Transverse colon (tissue), 4 donors: ENCODE measurements around the gene ADCY2. TPM values are rescaled to one million over a fixed set of nuclear protein-coding genes. Genes with fewer than 3 reads are reported as not detected.

Source experiments
- DNase-seq: peaks from one replicate; pipeline ENCODE4 v3.0.0-alpha.2; 2019
- H3K27ac ChIP-seq, 4 donors: fragments of 200-600 bp; sonication (generic); 2 replicates each; pipeline ENCODE4 v1.5.1; 2016 to 2018; ENCODE audit warnings: inconsistent platforms in 4 of 4
- H3K27me3 ChIP-seq: fragments of 200-600 bp; sonication (generic); 2 replicates; pipeline ENCODE4 v1.5.1; 2017; ENCODE audit warnings: inconsistent platforms
- H3K36me3 ChIP-seq, 4 donors: fragments of 200-600 bp; sonication (generic); 2 replicates each; pipeline ENCODE4 v1.5.1; 2017 to 2019; ENCODE audit warnings: inconsistent platforms in 4 of 4
- H3K4me1 ChIP-seq, 4 donors: fragments of 200-600 bp; sonication (generic); 2 replicates each; pipeline ENCODE4 v1.5.1; 2017 to 2020; ENCODE audit warnings: inconsistent platforms in 4 of 4
- H3K4me3 ChIP-seq, 4 donors: fragments of 200-600 bp; sonication (generic); 1 replicate in 1 of 4; 2 replicates in 3 of 4; pipeline versions ENCODE4 v1.5.1 to v1.6.1; 2017 to 2019; ENCODE audit warnings: inconsistent platforms in 4 of 4
- H3K9me3 ChIP-seq, 2 donors: fragments of 200-600 bp; sonication (generic); 2 replicates each; pipeline ENCODE4 v1.5.1; 2017 to 2019; ENCODE audit warnings: inconsistent platforms in 2 of 2
- EP300 ChIP-seq: sonication (generic); formaldehyde crosslinking; IDR thresholded peaks from one replicate; pipeline ENCODE4 v1.6.1; 2017; ENCODE audit warnings: antibody characterized with exemption, low read depth
- POLR2A ChIP-seq: fragments of 450-650 bp; IDR thresholded peaks from one replicate; pipeline ENCODE4 v1.6.1; 2016; ENCODE audit warnings: antibody characterized with exemption, mild to moderate bottlenecking, moderate library complexity
- POLR2AphosphoS5 ChIP-seq, 3 donors: sonication (generic); formaldehyde crosslinking; IDR thresholded peaks; one replicate each; pipeline ENCODE4 v1.6.1; 2016; ENCODE audit warnings: antibody characterized with exemption in 3 of 3
- WGBS, 2 donors: methylation state at CpG; one replicate each; pipeline ENCODE4 v1.1.5; 2018; ENCODE audit warnings: low coverage in 1 of 2; 5-methylcytosine and 5-hydroxymethylcytosine counted together
- in situ Hi-C, 4 donors: fragments of 200-750 bp; cut with MboI; loops; one replicate each; pipeline versions ENCODE4 v1.15.0 to v1.15.1; 2017; ENCODE audit warnings: low sequenced_read_pairs in 3 of 4, low pct_ligation_motif_present in 1 of 4, low pct_unique_long_range_greater_than_20kb in 1 of 4
- intact Hi-C: fragments of 100-400 bp; cut with DNase I; formaldehyde crosslinking; loops from one replicate; pipeline ENCODE4 v1.15.1; 2023; ENCODE audit warnings: low total_unique reads
- total RNA-seq, 4 donors: library from RNA; depleted of rRNA; stranded (reverse); fragments of >200 nt; gene quantifications; one replicate each; pipeline ENCODE4 v1.1.0, GENCODE V29; 2016
- TF ChIP-seq, protein P1 (sequence below), 5 experiments: fragments of 200-600 bp in 3 of 5; fragments of 450-650 bp in 2 of 5; sonication (generic) in 3 of 5; IDR thresholded peaks; 1 replicate in 2 of 5; 2 replicates in 3 of 5; pipeline ENCODE4 v1.5.1; 2016 to 2017; ENCODE audit warnings: antibody characterized with exemption in 5 of 5, inconsistent platforms in 3 of 5, mild to moderate bottlenecking in 2 of 5, moderate library complexity in 1 of 5

The ADCY2 gene
- total RNA-seq, 4 donors from 2014 or later, result 1.4 to 4.5 (median 3.1) TPM

DNA sequence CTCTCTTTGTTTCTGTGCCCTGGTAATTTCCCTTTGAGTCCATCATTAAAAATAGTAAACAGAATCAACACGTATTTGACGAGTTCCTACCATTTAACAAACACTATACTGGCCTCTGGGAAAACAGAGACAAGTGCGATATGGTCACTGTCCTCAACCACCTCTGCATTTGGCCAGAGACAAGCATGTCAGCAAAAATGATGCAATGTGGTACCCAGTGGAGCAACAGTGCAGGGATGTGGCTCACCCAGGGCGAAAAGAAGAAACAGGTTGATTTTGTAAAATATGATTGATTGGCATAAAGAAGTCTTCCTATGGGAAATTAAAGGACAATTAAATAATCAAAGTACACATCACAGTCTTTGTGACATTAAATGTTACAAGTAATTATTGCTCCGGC, 355.9 kb downstream of the ADCY2 start:
- Histone ChIP-seq H3K27ac (no peak overlapping the region), H3K27me3 (no peaks in the 10 kb centered on the region), H3K36me3 (no peaks in the 10 kb centered on the region), H3K4me1 (no peaks in the 10 kb centered on the region), H3K9me3 (no peaks in the 10 kb centered on the region), H3K4me3 (no peak overlapping the region)
- WGBS, 2 donors, result 66 to 85% methylated on average over 5 of the region's 5 CpGs
- intact Hi-C loops (loop anchor here (10.0 kb wide), 1 partner anchor 357 kb away; the partner anchor contains the start of gene ADCY2), in situ Hi-C loops (loop anchor here in 3 of 4 donors (10.0 to 25.0 kb wide), 2 partner anchors 490 to 497 kb away; no protein-coding TSS in a partner anchor)
- no peak for TF ChIP-seq POLR2A
- no peak for TF ChIP-seq POLR2AphosphoS5 (IDR thresholded peaks at IDR 0.05)
- no peak for TF ChIP-seq EP300
- TF ChIP-seq, protein P1, sequence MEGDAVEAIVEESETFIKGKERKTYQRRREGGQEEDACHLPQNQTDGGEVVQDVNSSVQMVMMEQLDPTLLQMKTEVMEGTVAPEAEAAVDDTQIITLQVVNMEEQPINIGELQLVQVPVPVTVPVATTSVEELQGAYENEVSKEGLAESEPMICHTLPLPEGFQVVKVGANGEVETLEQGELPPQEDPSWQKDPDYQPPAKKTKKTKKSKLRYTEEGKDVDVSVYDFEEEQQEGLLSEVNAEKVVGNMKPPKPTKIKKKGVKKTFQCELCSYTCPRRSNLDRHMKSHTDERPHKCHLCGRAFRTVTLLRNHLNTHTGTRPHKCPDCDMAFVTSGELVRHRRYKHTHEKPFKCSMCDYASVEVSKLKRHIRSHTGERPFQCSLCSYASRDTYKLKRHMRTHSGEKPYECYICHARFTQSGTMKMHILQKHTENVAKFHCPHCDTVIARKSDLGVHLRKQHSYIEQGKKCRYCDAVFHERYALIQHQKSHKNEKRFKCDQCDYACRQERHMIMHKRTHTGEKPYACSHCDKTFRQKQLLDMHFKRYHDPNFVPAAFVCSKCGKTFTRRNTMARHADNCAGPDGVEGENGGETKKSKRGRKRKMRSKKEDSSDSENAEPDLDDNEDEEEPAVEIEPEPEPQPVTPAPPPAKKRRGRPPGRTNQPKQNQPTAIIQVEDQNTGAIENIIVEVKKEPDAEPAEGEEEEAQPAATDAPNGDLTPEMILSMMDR (IDR thresholded peaks at IDR 0.05), result no peak
- DNase-seq, result no peak

DNA sequence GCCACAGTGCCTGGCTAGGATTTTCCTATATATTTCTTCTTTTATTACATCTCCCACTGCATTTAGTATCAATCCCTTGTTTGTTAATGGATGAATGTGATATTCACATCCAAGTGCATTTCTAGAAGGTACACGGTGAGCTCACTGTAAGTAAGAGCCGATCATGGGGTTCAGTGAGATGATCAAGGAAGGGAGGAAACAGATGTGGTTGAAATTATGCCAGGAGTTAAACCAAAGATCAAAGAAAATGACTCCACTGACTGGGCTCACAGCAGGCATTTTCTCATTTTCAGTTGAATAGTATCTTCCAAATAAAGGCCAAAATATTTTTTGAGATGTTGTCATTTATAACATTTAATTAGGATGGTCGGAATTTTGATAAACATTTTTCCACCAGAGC, 357.2 kb downstream of the ADCY2 start:
- H3K4me3 ChIP-seq, result no peak overlapping the region
- no peaks in the 10 kb centered on the region for H3K9me3 ChIP-seq
- TF ChIP-seq, protein P1 (IDR thresholded peaks at IDR 0.05), result no peak
- TF ChIP-seq POLR2AphosphoS5 (IDR thresholded peaks at IDR 0.05) (no peak), EP300 (no peak), POLR2A (no peak)
- DNase-seq, result no peak
- in situ Hi-C loops (loop anchor here in 3 of 4 donors (10.0 to 25.0 kb wide), 2 partner anchors 491 to 498 kb away; no protein-coding TSS in a partner anchor), intact Hi-C loops (loop anchor here (10.0 kb wide), 1 partner anchor 358 kb away; the partner anchor contains the start of gene ADCY2)
- H3K27ac ChIP-seq, result no peak overlapping the region
- WGBS, 2 donors, result 44 to 64% methylated on average over 3 of the region's 3 CpGs
- no peaks in the 10 kb centered on the region for H3K4me1 ChIP-seq
- no peaks in the 10 kb centered on the region for H3K27me3 ChIP-seq
- no peaks in the 10 kb centered on the region for H3K36me3 ChIP-seq

DNA sequence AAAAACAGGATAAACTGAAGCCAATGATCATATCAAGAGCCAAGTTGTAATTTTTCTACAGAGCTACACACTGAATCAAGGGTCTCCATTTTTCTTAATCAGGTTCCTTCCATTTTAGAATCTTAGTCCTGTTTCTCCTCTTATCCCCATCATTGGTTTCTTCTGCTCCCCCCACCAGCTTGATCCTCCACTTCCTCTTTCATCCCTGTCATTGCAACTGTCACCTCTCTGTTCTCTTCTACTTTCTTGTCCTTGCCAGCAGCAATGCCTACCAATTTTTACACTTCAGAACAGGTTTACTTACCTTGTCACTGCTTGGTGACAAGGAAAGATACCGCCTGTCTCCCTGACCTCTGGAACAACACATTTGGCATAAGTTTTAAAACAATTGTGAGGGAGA, 357.7 kb downstream of the ADCY2 start:
- Histone ChIP-seq H3K4me1 (no peaks in the 10 kb centered on the region), H3K9me3 (no peaks in the 10 kb centered on the region), H3K36me3 (no peaks in the 10 kb centered on the region), H3K27me3 (no peaks in the 10 kb centered on the region), H3K4me3 (no peak overlapping the region), H3K27ac (no peak overlapping the region)
- no peak for DNase-seq
- TF ChIP-seq EP300, result no peak
- TF ChIP-seq, protein P1 (IDR thresholded peaks at IDR 0.05), result no peak
- TF ChIP-seq POLR2AphosphoS5 (IDR thresholded peaks at IDR 0.05), result no peak
- no peak for TF ChIP-seq POLR2A
- intact Hi-C loops, result loop anchor here (10.0 kb wide), 1 partner anchor 359 kb away; the partner anchor contains the start of gene ADCY2
- in situ Hi-C loops, result loop anchor here in 3 of 4 donors (10.0 to 25.0 kb wide), 2 partner anchors 491 to 499 kb away; no protein-coding TSS in a partner anchor
- WGBS, 2 donors, result 85% methylated on average over 1 of the region's 1 CpG; no CpG with 5 or more reads in 1 of the 2 donors

DNA sequence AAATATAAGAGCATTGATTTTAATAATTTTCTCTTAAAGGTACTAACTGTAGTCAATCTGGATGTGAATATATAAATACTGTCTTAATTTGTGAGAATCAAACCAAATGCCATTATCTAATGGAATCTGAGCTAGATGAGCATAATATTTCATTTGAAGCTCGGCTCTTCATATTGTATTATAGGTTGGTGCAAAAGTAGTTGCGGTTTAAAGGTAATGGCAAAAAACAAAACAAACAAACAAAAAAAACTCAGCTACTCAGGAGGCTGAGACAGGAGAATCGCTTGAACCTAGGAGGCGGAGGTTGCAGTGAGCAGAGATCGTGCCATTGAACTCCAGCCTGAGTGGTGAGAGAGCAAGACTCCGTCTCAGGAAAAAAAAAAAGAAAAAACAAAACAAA, 358.6 kb downstream of the ADCY2 start:
- TF ChIP-seq EP300, result no peak
- TF ChIP-seq POLR2AphosphoS5 (IDR thresholded peaks at IDR 0.05), result no peak
- TF ChIP-seq, protein P1 (IDR thresholded peaks at IDR 0.05), result no peak
- TF ChIP-seq POLR2A, result no peak
- Histone ChIP-seq H3K4me3 (no peak overlapping the region), H3K27ac (no peak overlapping the region), H3K36me3 (no peaks in the 10 kb centered on the region), H3K27me3 (no peaks in the 10 kb centered on the region), H3K9me3 (no peaks in the 10 kb centered on the region), H3K4me1 (no peaks in the 10 kb centered on the region)
- 89 to 90% methylated on average over 2 to 6 of the region's 6 CpGs for WGBS, 2 donors
- in situ Hi-C loops, result loop anchor here in 3 of 4 donors (10.0 to 25.0 kb wide), 2 partner anchors 492 to 500 kb away; no protein-coding TSS in a partner anchor
- DNase-seq, result no peak
- intact Hi-C loops, result loop anchor here (10.0 kb wide), 1 partner anchor 360 kb away; the partner anchor contains the start of gene ADCY2
